NT2/D1 (cell line): Measurements from ENCODE around the gene MALRD1.

Experiments used
- DNase-seq: peaks from one replicate; pipeline ENCODE4 v3.0.0-alpha.2; 2011; ENCODE audit warnings: low read depth, low spot score
- H3K27me3 ChIP-seq: 2 replicates; pipeline ENCODE4 v1.6.0; 2011; ENCODE audit warnings: mild to moderate bottlenecking; ENCODE audit not compliant: insufficient read length, insufficient read depth
- H3K36me3 ChIP-seq: 2 replicates; pipeline ENCODE4 v1.6.1; 2011; ENCODE audit warnings: mild to moderate bottlenecking, low read length, mixed read lengths; ENCODE audit not compliant: insufficient read depth, insufficient read length
- H3K4me1 ChIP-seq: 2 replicates; pipeline ENCODE4 v1.5.1; 2011; ENCODE audit not compliant: insufficient read depth, insufficient read length
- H3K4me3 ChIP-seq: 2 replicates; pipeline ENCODE4 v1.5.1; 2011; ENCODE audit warnings: low read depth; ENCODE audit not compliant: insufficient read length
- H3K9ac ChIP-seq: 2 replicates; pipeline ENCODE4 v1.6.0; 2011; ENCODE audit warnings: low read depth; ENCODE audit not compliant: insufficient read length
- H3K9me3 ChIP-seq: 2 replicates; pipeline ENCODE4 v1.5.1; 2011; ENCODE audit warnings: mild to moderate bottlenecking, low read length; ENCODE audit not compliant: insufficient read depth
- SUZ12 ChIP-seq: IDR thresholded peaks from 2 replicates; pipeline ENCODE4 v1.6.1; 2011; ENCODE audit not compliant: insufficient read length, insufficient read depth; ENCODE audit errors: extremely low read depth
- YY1 ChIP-seq: IDR thresholded peaks from 2 replicates; pipeline ENCODE4 v1.6.1; 2011; ENCODE audit not compliant: insufficient read length, insufficient read depth
- ZNF274 ChIP-seq: IDR thresholded peaks from 2 replicates; pipeline ENCODE4 v1.6.1; 2011; ENCODE audit warnings: mild to moderate bottlenecking, low read depth, low read length

Gene MALRD1

DNA sequence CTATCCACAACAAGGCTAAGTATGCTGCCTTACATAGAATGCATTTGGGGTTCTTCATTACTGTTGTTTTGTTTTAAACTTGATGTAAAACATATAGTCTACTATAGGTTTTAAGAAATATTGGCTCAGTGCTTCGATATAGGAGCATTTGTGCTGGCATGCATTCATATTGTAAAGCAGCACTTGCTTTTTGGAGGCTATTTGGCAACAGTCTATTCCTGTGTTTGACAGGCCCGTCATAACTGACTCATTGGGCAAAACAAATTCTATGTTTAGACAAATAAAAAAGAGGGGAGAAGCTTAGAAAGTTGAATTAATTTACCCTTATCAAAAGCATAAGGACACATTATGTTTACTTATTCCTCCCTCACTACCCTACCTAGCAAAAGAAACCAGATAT is 729.2 kb downstream of the MALRD1 start:
- Histone ChIP-seq H3K27me3 (no peaks in the 10 kb centered on the region), H3K36me3 (no peaks in the 10 kb centered on the region), H3K4me1 (no peaks in the 10 kb centered on the region), H3K9me3 (no peaks in the 10 kb centered on the region), H3K4me3 (no peak overlapping the region), H3K9ac (no peak overlapping the region)
- TF ChIP-seq SUZ12 (no peak), YY1 (no peak), ZNF274 (no peak)
- no peak for DNase-seq

DNA sequence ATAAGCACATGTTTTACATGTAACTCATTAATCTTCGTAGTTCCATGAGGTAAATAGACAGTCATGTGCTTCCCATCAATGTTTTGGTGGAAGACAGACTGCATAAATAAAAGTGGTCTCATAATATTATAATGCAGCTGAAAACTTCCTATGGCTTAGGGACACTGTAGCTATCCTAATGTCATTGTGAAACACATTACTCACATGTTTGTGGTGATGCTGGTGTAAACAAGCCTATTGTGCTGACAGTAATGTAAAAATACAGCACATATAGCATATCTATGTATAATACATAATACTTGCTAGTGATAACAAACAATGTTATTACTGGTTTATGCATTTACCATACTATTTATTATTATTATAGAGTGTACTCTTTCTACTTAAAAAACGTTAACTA is 730.4 kb downstream of the MALRD1 start:
- H3K36me3 ChIP-seq, result no peaks in the 10 kb centered on the region
- no peaks in the 10 kb centered on the region for H3K4me1 ChIP-seq
- H3K9ac ChIP-seq, result no peak overlapping the region
- H3K4me3 ChIP-seq, result no peak overlapping the region
- no peak for DNase-seq
- no peak for TF ChIP-seq YY1
- TF ChIP-seq ZNF274, result no peak
- TF ChIP-seq SUZ12, result no peak
- no peaks in the 10 kb centered on the region for H3K9me3 ChIP-seq
- H3K27me3 ChIP-seq, result no peaks in the 10 kb centered on the region

DNA sequence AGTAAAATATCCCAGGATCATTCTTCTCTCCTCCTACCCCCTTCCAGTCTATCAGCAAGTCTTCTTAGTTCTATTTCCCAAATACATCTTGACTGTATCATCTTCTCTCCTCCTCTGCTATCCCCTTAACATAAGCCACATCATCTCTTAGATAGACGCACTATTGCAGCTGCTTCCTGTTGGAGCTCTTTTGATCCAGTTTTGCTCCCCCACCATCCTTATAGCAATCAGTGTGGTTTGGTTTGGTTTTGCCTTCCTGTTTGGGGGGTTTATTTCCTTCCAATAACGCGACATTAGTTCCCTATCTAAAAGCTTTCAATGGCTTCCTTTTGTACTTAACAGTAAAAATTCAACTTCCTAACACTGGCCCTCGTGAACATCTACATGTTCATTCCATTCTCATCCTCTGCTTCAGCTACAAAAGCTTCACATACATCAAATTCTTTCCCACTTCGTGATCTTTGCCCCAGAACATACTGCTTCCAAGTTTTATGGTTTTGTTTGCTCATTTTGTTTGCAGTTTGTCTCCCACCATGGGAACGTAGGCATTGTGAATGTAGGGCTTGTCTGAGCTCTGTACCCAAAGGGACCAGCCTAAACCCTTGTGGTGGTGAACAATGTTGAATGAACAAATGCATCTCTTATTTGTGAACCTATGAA is 734.0 kb downstream of the MALRD1 start:
- no peak for DNase-seq
- Histone ChIP-seq H3K4me3 (no peak overlapping the region), H3K27me3 (no peaks in the 10 kb centered on the region), H3K36me3 (no peaks in the 10 kb centered on the region), H3K9ac (no peak overlapping the region), H3K9me3 (no peaks in the 10 kb centered on the region), H3K4me1 (no peaks in the 10 kb centered on the region)
- TF ChIP-seq ZNF274, result no peak
- no peak for TF ChIP-seq YY1
- TF ChIP-seq SUZ12, result no peak

DNA sequence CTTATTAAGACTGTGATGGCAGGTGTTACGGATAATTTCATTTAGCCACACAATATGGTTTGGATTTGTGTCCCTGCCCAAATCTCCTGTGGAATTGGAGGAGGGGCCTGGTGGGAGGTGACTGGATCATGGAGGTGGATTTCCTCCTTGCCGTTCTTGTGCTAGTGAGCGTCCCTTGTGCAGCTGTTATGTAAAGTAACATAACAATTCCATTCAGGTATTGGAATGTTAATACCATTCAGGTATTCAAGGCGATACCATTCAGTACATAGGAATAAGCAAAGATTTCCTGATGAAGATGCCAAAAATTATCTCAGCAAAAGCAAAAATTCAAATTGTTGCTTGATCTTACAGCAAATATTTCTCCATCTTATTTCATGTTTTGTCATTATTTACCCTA is 735.1 kb downstream of the MALRD1 start:
- no peak for TF ChIP-seq ZNF274
- TF ChIP-seq YY1, result no peak
- TF ChIP-seq SUZ12, result no peak
- Histone ChIP-seq H3K4me1 (no peaks in the 10 kb centered on the region), H3K4me3 (no peak overlapping the region), H3K27me3 (no peaks in the 10 kb centered on the region), H3K9me3 (no peaks in the 10 kb centered on the region), H3K9ac (no peak overlapping the region), H3K36me3 (no peaks in the 10 kb centered on the region)
- DNase-seq, result no peak
